HG03175 (cell line): ENCODE results near the gene WNT3A.

Experiments used
- ATAC-seq: cut with Tn5 transposase; IDR thresholded peaks from one replicate; pipeline ENCODE4 v1.9.1; 2021; ENCODE audit warnings: mild to moderate bottlenecking, moderate library complexity; ENCODE audit not compliant: unreplicated experiment

Gene WNT3A

DNA sequence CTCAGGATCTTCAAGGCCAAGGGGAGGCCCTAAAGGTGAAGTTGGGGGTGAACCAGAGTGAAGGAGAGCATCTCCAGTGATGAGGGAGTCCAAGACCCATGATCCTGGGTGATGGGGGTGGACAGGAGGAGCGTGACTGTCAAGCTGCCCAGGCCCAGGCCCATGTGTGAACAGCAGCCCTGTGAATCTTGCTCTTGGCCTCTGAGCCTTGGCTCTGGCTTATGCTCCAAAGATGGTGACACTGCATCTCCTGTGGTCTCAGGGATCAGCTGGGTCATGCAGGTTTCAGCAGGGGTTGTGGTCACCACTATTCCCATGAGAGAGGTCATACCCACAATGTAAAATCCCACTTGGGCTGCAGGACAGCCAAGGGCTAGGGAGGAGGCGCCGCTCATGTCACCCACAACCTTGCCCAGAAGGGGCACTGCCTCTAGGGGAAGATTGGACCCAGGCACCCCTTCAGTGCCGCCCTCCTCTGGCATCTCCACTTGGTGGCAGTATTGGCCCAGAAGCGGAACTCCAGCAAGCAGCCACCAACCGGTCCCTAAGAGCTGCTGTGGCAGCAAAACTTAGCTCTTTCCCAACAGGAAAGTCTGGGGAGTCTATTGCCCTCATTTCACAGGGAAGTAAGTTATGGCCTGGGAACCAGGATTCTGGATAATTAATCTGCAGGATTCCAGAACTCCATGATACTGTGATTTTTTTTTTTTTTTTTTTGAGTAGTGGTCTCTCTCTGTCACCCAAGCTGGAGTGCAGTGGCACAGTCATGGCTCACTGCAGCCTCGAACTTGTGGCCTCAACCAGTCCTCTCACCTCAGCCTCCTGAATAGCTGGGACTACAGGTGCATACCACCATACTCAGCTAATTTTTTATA is 7.5 kb upstream of the WNT3A start:
- peak; percentile 87 for ATAC-seq

DNA sequence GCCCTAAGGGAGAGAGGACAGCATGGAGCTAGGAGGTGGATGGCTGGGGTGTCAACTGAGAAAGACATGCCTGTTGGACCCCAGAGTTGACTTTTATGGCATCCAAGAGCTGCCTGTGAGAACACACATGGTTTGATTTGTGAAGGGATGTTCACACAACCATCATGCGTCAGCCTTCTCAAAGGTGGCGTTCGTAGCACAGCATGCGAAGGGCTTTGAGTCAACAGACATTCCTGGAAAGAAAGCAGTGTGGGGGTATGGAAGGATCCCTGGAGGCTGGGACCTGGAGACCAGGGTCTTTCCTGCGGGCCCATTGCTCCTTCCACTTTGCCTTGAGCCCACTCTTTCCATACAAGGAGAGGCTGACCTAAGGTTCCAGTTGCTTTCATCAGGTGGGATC is 6.4 kb upstream of the WNT3A start:
- ATAC-seq, result no peak

DNA sequence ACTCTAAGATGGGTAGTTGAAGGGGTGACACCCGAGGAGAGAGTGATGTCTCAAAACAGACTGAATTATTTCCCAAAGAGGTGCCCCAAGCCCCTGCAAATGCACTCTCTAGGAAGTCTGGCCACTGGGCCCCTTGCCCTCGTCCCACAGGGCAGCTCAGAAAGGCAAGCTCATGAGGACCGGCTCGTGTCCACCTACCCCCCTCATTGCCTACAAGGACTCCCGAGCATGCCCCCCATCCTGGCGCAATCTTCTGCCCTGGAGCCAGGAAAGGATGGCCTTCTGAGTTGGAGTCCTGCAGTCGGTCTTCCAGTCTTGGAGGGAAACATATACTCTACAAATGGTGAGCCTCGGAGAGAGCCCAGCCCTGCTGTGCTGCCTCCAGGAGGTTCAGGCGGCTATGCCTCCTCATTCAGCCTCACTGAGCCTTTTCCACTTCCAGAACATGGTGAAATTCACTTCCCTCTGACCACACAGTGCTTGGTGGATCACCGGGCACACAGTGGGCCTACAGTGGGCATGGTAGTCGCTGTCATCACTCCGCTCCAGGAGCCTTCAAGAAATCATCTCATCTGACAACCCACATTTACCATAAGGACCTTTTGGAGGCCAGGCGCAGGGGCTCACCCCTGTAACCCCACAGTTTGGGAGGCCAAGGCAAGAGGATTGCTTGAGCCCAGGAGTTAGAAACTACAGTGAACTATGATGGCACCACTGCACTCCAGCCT is 5.8 kb upstream of the WNT3A start:
- no peak for ATAC-seq

DNA sequence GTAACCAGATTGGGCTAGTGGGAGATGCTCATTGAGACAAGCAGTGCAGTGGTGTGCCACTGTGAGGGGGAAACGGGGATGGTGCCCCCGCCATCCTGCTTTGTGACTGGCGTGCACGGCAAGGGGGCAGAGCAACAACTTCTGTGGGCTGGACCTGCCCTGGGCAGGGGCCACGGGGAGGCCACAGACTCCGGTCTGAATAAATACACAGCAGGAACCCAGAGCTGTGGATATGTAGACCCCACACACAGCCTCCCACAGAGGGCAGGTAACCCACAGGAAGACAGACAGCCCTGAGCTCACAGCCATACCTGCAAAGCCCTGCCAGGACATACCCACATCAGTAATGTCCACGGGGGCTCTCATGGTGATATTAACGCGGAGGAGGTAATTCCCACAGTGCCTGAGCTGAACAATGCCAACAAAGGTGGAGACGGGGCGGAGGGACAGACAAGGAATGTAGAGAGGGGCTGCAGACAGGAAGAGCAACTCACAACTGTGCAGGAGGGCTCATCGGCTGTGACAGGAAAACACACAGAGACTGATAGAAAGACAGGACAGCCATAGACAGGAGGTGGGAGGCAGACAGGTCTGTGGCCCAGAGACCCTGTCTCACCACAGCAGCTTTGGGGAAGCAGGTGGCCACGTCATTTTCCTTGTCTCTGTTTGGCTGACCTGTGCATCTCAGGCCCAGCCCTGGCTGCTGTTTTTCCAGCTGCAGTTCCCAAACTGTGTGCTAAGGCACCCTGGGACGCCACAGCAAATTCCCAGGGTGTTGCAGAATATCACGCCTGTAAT is 4.9 kb upstream of the WNT3A start:
- ATAC-seq, result no peak

DNA sequence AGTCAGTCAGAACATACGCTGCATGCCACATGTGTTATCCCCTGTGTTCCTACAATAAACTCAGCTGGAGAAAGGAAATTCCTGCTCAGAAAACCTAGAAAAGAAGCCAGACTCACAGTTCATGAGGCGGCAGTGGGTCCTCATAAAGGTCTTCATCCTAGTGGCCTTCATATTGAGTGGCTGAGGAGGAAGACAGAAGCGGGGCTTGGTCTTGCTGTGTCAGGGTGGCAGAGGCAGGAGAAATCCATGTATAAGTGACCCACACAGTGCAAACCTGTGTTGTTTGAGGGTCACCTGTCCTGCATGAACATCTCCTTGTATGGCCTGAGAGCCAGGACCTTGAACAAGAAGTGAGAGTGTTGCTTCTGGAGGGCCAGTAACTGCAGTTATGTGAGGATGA is 4.0 kb upstream of the WNT3A start:
- no peak for ATAC-seq

DNA sequence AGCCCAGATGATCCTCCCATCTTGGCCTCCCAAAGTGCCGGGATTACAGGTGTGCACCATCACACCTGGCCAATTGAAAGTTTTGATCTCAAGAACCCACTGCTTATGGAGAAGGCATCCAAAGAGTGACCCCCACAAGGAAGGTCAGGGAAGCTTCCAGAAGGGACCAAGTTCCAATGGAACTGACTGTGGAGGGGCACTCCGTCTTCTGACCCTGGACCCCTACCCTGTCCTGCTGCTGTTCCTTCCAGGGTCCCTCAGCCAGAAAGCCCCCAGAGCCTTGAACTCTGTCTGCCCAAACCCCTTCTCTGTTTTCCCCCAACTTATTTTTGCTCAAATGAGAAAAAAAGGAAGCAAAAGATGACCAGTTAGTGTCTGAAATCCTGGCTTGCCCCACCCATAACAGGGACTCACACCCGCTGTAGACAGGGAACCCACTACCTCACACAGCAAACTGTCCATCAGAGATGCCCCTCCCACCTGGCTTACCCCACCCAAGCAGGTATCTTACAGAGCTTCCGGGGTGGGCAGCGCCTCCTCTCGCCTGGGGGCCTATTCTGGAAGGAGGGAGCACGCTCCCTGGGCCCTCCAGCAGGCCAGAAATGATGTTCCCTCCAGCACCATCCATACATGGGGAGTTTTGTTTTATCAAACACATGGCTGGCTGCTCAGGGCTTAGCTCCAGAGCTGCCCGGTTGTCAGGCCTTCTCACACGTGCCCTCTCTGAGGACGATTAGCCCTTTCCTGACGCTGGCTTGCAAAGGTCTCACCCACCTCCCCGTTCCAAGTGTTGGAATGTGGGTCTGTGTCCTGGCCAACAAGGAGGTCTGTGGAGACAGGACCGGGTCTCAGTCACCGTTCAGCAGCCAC is 3.1 kb upstream of the WNT3A start:
- ATAC-seq, result no peak

DNA sequence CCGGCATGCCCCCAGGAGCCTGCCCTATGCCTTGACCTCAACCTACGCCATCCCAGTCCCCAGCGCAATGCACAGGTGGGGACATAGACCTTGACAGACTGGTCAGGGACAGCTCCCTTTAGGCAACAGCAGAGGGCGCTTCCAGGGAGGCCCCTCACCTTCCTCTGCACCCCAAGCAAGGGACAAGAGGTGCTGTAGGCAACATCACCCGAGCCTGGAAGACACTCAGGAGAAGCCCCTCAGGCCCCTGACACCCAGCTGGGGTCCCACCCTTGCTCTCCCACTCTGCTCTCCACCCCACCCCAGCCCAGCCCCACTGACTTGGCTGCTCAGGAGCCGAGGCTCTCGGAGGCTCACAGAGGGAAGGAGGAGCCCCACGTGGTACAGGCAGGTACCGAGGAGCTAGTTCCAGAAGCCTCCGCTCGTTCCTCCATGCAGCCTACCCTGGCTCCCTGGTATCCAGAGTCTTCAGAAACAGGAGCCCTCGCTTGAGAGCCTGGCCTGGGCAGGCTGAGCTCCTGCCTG is 2.4 kb upstream of the WNT3A start:
- ATAC-seq, result peak; percentile 37

DNA sequence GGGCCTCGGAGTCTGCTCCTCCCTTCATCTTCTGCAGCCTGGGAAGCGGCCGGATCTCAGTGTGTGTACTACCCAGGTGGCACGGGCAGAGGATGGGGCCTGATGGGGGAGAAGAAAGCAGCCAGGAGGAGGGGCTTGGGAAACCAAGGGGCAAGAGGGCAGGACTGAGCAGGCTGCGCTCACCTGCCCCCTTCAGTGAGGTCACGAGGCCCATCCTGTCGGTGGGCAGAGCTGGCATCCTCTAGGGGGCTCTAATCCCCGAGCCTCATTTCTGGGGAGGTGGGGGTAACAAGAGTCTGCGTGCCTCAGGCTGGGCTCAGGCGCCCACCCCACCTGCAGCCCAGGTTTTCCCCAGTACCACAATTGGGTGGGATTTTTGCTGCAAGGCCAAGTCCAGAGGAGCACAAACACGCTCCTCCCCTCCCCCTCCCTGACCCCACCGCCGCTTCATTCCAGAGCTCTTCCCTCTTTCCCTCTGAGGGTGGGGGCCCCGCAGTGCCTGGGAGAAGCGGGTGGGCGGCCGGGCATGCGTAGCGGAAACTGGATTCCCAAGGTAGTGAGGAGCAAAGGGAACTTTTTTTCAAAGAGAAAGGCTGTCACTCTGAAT is 1.8 kb upstream of the WNT3A start:
- ATAC-seq, result no peak

DNA sequence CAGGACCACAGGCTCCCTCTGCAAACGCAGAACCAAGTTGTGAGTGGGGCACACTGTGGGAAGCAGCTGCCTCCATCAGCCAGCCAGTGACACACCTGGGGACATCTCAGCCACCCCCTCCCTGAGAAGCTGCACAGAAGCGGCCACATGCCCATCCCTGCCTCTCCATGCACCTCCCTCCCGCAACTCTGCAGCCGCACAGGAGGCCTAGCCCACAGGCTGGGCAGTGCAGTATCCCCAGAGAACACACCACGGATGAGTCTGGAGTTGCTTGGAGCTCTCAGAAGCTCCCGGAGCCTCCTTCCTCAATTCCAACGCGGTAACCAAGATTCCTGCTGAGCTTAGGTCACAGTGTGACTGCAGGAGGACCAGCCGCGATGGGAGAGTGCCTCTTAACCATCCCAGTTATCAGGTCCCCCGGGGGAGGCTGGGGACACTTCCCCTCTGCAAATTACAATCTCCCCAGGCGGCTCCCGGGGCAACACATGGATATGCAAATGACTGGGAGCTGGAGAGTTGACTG is 1.2 kb upstream of the WNT3A start:
- no peak for ATAC-seq

DNA sequence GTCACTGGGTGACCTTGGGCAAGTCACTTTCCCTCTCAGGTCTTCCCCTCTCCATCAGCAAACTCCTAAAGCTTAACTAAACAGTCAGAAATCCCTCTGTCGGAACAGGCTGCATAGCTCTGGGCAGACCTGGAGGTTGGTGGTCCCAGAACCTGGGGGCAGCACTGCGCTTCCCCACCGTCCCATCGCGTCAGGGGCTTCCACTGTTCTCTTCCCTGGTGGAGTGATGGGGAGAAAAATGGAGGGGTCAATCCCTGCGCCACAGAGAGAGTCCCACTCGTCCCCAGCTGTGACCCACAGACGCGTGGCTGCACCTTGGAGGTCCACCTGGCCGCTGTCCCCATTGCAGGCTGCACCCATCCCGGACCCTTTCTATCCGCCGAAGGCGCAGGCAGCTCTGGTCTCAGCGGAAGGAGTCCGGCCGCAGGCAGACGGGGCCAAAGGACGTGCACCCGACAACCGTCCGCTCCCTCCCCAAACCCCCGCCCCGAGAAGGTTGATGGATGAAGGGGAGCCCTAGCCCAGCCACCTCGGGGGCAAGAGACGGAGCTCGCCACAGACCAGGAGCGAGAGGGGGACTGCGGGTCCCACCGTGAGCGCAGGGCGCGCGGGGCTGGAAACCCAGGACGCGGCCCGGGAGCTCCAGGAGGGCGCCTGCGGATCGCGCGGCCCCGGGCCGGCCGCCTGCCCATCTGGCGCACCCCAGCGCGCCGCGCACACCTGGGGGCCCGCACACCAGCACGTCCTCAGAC is 588 bp upstream of the WNT3A start:
- no peak for ATAC-seq

DNA sequence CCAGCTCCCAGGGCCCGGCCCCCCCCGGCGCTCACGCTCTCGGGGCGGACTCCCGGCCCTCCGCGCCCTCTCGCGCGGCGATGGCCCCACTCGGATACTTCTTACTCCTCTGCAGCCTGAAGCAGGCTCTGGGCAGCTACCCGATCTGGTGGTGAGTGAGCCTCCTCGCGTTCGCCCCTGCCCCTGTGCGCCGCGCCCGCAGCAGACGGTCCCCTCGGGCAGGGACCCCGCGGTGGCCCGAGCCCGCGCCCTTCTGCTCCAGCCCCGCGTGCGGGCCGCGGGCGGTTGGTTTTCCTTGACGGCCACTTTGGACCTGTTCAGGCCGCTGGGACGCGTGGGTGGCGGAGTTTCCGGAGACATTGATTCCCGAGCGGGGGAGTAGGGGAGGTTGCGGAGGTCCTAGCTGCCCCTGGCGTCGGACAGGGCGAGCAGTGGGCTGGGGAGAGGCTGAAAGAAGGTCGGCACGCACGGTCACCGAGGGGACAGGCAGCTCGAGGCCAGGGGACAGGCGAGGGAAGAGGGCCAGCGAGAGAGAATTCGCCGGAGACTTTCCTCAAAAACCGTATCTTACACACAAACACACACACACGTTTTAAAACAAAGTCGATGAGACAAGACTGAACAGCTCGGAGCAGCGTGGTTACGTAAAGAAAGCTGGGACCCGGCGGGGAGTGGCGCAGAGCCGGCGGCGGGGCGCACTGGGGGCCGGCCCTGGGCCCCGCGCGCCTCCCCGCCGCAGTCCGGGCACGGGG is 427 bp downstream of the WNT3A start:
- ATAC-seq, result no peak

DNA sequence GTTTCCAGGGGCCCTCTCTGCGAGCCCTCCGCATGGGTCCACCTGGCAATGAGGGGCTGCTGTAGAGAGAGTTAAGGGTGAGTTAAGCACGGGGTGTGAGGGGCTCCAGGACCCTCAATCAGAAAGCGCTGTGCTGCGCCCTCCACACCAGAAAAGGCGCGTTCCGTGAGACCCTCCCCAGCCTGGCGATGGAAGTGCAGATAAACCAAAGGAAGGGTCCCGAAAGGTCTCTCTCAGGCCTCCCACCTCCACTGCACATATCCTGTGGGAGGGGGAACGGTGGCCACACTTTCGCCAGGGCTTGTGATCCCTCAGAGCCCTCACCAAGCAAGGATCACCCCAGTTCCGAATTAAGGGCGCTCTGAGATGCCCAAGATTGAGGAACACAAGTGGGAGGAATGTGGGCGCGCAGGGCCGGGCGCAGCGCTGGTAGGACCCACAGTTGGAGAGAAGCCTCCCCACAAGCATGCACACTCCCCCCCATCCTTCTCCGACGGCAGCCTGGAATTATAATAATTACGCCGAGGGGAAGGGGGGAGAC is 1.1 kb downstream of the WNT3A start:
- ATAC-seq, result no peak

DNA sequence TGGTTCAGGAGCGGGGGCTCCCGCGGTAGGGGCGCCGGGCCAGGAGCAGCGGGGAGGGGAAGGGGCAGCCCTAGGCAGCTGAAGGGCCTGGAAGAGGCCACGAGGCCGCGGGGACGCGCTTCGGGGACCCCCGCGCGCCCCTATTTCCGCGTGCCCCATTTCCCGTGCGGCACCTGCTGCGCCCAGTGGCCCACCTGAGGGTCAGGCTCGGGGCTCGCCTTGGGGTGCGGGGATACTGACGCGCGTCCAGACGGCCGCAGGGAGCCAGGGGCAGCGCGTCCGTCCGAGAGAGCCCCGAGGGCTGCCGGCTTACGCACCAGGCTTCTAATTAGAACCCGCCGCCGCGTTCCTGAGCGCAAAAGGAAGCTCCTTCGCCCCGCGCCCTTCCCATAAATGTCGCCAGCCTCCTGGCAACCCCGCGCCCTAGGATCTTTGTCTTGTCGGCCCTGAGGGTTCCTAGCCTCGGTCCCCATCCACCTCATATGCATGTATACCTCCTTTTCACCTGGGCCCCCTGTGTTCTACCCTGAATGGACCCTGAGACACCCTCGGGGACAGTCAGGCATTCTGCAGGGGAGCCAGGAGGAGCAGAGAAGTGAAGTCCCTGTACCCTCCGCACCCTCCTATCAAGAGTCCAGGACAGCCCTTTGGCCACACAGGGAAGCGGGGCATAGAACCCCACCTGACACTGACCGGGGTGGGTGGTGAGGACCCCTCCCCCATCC is 1.8 kb downstream of the WNT3A start:
- ATAC-seq, result no peak

DNA sequence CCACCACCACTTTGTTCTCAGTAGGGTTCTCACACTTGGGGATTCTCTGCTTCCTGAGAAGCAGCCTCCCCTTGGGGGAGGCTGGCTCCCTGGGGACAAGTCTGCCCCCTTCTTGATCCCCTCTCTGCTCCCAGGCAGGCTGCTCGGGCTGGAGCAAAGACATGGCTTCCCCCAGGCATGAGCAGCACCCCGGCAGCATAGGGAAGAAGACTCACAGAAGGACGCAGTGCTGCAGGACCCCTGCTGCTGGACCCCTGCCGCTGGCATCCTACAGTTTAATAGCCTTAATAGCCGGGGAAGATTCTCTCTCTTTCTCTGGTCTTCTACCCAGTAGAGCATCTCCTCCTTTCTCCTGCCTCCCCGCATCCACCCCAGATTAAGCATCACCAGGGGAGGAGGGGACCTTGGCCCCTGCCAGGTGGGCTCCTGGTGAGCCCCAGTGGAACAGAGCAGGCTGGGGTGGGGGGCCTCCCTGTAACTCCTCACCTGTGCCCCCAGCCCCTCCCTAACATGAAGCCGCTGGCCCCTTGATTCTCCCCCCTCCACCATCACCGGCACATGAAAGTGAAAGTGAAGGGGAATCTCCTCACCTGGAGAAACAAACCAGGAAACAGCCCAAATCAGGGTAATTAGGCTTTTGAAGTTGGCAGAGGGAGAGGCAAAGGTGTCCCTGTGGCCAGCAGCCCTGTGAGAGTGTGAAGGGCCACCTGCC is 2.5 kb downstream of the WNT3A start:
- no peak for ATAC-seq

DNA sequence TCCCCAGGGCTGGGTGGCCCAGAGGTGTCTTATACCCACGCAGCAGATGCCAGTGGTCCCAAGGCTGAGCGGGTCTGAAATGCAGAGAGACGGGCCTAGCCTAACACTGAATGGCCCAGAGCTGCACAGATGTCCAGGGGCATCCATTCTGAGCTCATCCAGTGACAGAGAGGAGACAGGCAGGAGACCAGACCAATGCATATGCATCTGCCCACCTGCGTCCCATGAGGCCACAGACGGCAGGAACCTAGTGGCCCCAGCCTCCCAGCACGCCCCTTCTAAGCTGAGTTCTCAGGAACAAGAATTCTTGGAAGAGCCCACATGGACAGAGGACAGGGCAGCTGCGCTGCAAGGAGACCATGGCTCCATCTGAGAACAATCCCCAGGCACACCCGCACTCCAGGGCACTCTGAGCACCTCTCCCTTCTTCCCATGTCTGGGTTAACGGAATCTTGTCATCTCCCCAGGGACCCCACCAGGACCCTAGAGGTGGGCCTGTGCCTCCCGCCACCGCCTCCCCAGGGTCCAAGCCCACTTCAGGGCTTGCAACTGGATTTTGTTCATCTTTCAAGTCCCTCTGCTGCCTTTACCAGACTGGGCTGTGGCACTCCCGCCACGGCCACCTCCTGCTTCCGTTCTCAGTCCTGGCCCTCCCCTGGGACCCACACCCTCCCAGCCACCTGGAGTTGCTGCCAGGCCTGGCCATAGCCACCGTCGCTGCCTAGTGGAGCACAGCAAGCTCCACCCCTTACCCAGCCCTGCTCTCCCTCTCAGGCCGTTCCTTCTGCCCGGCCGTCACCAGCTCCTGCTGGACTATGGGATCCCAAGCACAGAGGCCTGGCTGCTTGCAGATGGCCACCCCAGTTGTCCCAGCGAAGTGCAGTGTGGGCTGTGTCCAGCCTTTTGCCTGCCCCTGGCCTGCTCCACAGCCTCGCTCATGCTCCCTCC is 3.3 kb downstream of the WNT3A start:
- ATAC-seq, result no peak

DNA sequence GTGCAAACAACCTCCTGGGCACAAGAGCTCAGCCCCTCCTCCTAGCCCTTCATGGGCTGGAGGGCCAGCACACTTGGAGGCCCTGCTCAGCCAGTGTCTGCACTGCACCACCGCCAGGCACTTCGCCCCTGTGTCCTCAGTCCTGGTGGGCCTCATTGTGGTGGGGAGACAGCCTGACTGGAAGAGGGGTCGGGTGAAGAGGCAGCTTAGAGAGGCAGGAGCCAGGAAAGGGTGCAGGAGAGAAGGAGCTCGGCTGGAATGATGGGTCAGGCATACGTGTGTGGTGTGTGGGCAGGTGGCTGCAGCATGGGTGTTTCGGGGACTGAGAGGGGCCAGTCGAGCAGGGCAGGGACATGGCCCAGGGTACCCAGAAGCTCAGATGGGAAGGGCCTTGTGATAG is 4.1 kb downstream of the WNT3A start:
- no peak for ATAC-seq
